ENCODE results near the gene GCC1. TPM values are rescaled to one million over a fixed set of nuclear protein-coding genes. Genes with fewer than 3 reads are reported as not detected.

Gene GCC1
- total and polyA plus RNA-seq, 10 donors: 3.1 to 24.8 (median 17.4) TPM

DNA sequence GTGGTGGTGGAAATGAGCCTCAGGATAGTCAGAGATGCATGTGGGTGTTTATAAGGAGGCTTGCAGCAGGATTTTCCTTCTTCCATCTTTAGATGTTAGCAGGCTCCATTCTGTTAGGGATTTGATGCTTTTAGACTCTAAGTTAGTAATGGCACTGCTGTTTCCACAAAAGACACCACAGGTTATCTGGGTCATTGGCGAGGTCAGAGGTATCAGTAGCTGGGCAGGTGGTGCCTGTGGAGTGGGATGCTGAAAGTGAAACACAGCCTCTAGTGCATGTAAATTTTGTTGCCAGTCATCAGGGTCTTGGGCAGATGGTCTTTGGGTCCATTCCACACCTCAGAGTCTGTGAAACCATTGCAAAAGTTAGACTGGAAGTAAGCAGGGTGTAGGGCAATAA, 33.4 kb upstream of the GCC1 start:
- 79 to 90% (median 82%) methylated on average over 1 of the region's 1 CpG for WGBS, 5 donors
- Histone ChIP-seq H3K27me3 (replicated peaks in 1 of 7) (peaks cover 0 to 85% (median 24%) of the 10 kb centered on the region in 7 donors), H3K9me3 (no peaks in the 10 kb centered on the region), H3K4me1 (peaks cover 0 to 16% (median 7%) of the 10 kb centered on the region in 6 donors), H3K4me3 (no peak overlapping the region), H3K36me3 (no peaks in the 10 kb centered on the region), H3K27ac (no peak overlapping the region)
- intact Hi-C loops (cut with DNase I; ENCODE audit: low total_unique reads): no loop called here
- no peak for TF ChIP-seq POLR2A (IDR thresholded peaks at IDR 0.05)
- no peak for TF ChIP-seq POLR2AphosphoS5 (IDR thresholded peaks at IDR 0.05)
- no peak for DNase-seq

DNA sequence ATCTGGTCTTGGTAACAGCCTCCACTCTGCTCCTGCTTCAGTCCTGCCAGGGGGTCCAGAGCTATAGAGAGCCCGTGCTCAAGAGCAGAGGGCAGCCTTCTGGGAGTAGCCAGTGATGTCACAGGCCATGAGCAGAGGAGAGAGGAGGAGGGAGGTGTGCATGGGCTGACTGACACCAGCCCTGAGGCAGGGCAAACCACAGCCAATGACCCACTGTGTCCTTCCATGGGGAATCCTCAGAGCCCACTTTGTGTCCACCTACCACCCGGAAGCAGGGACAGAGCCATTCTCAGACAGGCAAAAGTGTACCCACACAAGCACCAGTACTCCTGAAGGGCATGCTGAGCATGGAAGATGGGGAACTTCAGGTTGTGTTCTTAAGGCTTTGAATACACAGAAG, 32.6 kb upstream of the GCC1 start, which contains the start of gene PAX4:
TSS of gene PAX4 (minus strand) at position 101 of the 400 bp plus-strand sequence. CDS start 2,214 bp downstream, outside the sequence.
- Histone ChIP-seq H3K27me3 (replicated peaks in 1 of 7) (peaks cover 0 to 87% (median 24%) of the 10 kb centered on the region in 7 donors), H3K27ac (no peak within 1 kb of the TSS), H3K4me1 (peaks cover 0 to 16% (median 7%) of the 10 kb centered on the region in 6 donors), H3K9me3 (no peaks in the 10 kb centered on the region), H3K36me3 (no peaks in the 10 kb centered on the region), H3K4me3 (no peak within 1 kb of the TSS)
- 48 to 66% (median 51%) methylated on average over 2 of the region's 2 CpGs for WGBS, 5 donors
- DNase-seq: no peak
- TF ChIP-seq, protein P1, sequence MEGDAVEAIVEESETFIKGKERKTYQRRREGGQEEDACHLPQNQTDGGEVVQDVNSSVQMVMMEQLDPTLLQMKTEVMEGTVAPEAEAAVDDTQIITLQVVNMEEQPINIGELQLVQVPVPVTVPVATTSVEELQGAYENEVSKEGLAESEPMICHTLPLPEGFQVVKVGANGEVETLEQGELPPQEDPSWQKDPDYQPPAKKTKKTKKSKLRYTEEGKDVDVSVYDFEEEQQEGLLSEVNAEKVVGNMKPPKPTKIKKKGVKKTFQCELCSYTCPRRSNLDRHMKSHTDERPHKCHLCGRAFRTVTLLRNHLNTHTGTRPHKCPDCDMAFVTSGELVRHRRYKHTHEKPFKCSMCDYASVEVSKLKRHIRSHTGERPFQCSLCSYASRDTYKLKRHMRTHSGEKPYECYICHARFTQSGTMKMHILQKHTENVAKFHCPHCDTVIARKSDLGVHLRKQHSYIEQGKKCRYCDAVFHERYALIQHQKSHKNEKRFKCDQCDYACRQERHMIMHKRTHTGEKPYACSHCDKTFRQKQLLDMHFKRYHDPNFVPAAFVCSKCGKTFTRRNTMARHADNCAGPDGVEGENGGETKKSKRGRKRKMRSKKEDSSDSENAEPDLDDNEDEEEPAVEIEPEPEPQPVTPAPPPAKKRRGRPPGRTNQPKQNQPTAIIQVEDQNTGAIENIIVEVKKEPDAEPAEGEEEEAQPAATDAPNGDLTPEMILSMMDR (IDR thresholded peaks at IDR 0.05 in 8 of 11, conservative IDR thresholded peaks at IDR 0.05 in 3 of 11): no peak
- no peak for TF ChIP-seq POLR2A (IDR thresholded peaks at IDR 0.05)
- no peak for TF ChIP-seq POLR2AphosphoS5 (IDR thresholded peaks at IDR 0.05)
- intact Hi-C loops (cut with DNase I; ENCODE audit: low total_unique reads): no loop called here

DNA sequence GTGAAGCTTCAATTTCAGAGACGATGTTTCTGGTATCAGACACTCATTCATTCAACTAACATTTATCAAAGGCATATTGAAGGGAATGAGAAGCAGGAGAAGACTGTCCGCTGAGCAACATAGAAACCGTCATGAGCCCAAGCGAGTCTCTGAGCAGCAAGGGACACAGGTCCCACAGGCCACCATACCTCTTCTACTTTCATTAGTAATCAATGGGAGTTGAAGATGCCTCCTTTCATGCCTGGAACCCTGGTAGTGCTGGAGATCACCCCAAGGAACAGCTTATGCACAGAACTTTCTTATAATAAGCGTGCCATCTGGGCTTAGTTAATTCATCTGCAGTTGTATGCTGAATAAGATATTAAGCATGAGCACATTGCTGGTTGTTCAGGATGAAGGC, 31.3 kb upstream of the GCC1 start:
- Histone ChIP-seq H3K4me3 (no peak overlapping the region), H3K27ac (no peak overlapping the region), H3K27me3 (replicated peaks in 1 of 7) (peaks cover 0 to 80% (median 24%) of the 10 kb centered on the region in 7 donors), H3K4me1 (peaks cover 0 to 16% (median 7%) of the 10 kb centered on the region in 6 donors), H3K36me3 (no peaks in the 10 kb centered on the region), H3K9me3 (no peaks in the 10 kb centered on the region)
- TF ChIP-seq POLR2A (IDR thresholded peaks at IDR 0.05) (no peak), POLR2AphosphoS5 (IDR thresholded peaks at IDR 0.05) (no peak)
- TF ChIP-seq, protein P1 (IDR thresholded peaks at IDR 0.05 in 8 of 11, conservative IDR thresholded peaks at IDR 0.05 in 3 of 11): no peak
- no peak for DNase-seq
- intact Hi-C loops (cut with DNase I; ENCODE audit: low total_unique reads): no loop called here
- WGBS, 5 donors: 88 to 96% (median 91%) methylated on average over 5 of the region's 5 CpGs

DNA sequence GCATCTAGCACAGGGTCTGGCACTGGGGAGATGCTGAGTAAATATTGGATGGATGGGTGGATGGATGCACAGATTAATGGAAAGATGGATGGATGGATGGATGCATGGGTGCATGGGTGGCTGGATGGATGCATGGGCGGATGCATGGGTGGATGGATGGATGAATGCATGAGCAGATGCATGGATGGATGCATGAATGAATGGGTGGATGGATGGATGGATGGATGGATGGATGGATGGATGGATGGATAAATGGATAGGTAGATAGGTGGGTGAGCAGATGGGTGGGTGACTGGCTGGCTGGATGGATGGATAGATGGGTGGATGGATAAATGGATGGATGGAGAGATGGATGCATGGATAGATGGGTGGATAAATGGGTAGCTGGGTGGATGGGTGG, 26.9 kb upstream of the GCC1 start:
- 71 to 100% (median 88%) methylated on average over 1 of the region's 1 CpG for WGBS, 5 donors
- TF ChIP-seq POLR2A (IDR thresholded peaks at IDR 0.05): no peak
- TF ChIP-seq POLR2AphosphoS5 (IDR thresholded peaks at IDR 0.05): no peak
- TF ChIP-seq, protein P1 (IDR thresholded peaks at IDR 0.05 in 8 of 11, conservative IDR thresholded peaks at IDR 0.05 in 3 of 11): no peak
- Histone ChIP-seq H3K4me3 (no peak overlapping the region), H3K4me1 (no peaks in the 10 kb centered on the region), H3K36me3 (no peaks in the 10 kb centered on the region), H3K27me3 (replicated peaks in 1 of 7) (peaks cover 0 to 39% (median 6%) of the 10 kb centered on the region in 7 donors), H3K9me3 (peaks cover 0 to 24% (median 17%) of the 10 kb centered on the region in 8 donors), H3K27ac (no peak overlapping the region)
- no peak for DNase-seq
- intact Hi-C loops (cut with DNase I; ENCODE audit: low total_unique reads): no loop called here
